ENCODE measurements around the gene FBXO21. TPM values are rescaled to one million over a fixed set of nuclear protein-coding genes. Genes with fewer than 3 reads are reported as not detected.

Gene FBXO21
- total and polyA plus RNA-seq, 2 donors from 2014 or later, result 28.9 to 45.0 TPM

GRCh38 chr12:117155278-117156060, 34.8 kb downstream of the FBXO21 start:
- FAIRE-seq, result no peak
- H3K27me3 ChIP-seq (ENCODE audit: control insufficient read depth, insufficient read depth, low read length), result no peaks in the 10 kb centered on the region
- TF ChIP-seq CTCF (IDR thresholded peaks at IDR 0.05; ENCODE audit: borderline replicate concordance, extremely low read depth, insufficient read depth), result peak; percentile 74
- H3K36me3 ChIP-seq (ENCODE audit: control insufficient read depth in 2 of 3, insufficient read depth in 3 of 3, low read length in 3 of 3), result peaks cover 15 to 91% (median 41%) of the 10 kb centered on the region in 3 donors
- peaks cover 0 to 2% (median 0%) of the 10 kb centered on the region in 3 donors for H3K4me1 ChIP-seq (ENCODE audit: control insufficient read depth in 2 of 3, insufficient read depth in 2 of 3, low read depth in 1 of 3, low read length in 3 of 3)
- H3K4me3 ChIP-seq (ENCODE audit: low read length in 3 of 3), result no peak overlapping the region
- peak; percentile 76 to 90 (median 83) for DNase-seq
- no peaks in the 10 kb centered on the region for H3K9me3 ChIP-seq (ENCODE audit: control insufficient read depth in 2 of 3, insufficient read depth in 1 of 3, low read length in 3 of 3)
- no peak overlapping the region for H3K9ac ChIP-seq (ENCODE audit: low read length in 3 of 3)
- intact Hi-C loops (cut with DNase I), result loop anchor here (10.0 kb wide), 1 partner anchor 131 kb away; no protein-coding TSS in a partner anchor
- H3K27ac ChIP-seq (ENCODE audit: low read depth in 2 of 2, low read length in 2 of 2), result no peak overlapping the region

- Histone ChIP-seq H3K4me3 (ENCODE audit: low read length in 3 of 3) (no peak overlapping the region), H3K9ac (ENCODE audit: low read length in 3 of 3) (no peak overlapping the region), H3K27me3 (ENCODE audit: control insufficient read depth, insufficient read depth, low read length) (no peaks in the 10 kb centered on the region), H3K4me1 (ENCODE audit: control insufficient read depth in 2 of 3, insufficient read depth in 2 of 3, low read depth in 1 of 3, low read length in 3 of 3) (no peaks in the 10 kb centered on the region), H3K27ac (ENCODE audit: low read depth in 2 of 2, low read length in 2 of 2) (no peak overlapping the region), H3K9me3 (ENCODE audit: control insufficient read depth in 2 of 3, insufficient read depth in 1 of 3, low read length in 3 of 3) (no peaks in the 10 kb centered on the region), H3K36me3 (ENCODE audit: control insufficient read depth in 2 of 3, insufficient read depth in 3 of 3, low read length in 3 of 3) (peaks cover 9 to 82% (median 30%) of the 10 kb centered on the region in 3 donors)
- no peak for FAIRE-seq
- intact Hi-C loops (cut with DNase I), result loop anchor here (10.0 kb wide), 1 partner anchor 128 kb away; no protein-coding TSS in a partner anchor
- TF ChIP-seq CTCF (IDR thresholded peaks at IDR 0.05; ENCODE audit: borderline replicate concordance, extremely low read depth, insufficient read depth), result no peak
- no peak for DNase-seq
These were observed 37.2 kb downstream of the FBXO21 start for GRCh38 chr12:117152793-117153775.

GRCh38 chr12:117151403-117152031, 38.8 kb downstream of the FBXO21 start:
- peaks cover 9 to 73% (median 32%) of the 10 kb centered on the region in 3 donors for H3K36me3 ChIP-seq (ENCODE audit: control insufficient read depth in 2 of 3, insufficient read depth in 3 of 3, low read length in 3 of 3)
- intact Hi-C loops (cut with DNase I), result loop anchor here (10.0 kb wide), 1 partner anchor 127 kb away; no protein-coding TSS in a partner anchor
- no peak for TF ChIP-seq CTCF (IDR thresholded peaks at IDR 0.05; ENCODE audit: borderline replicate concordance, extremely low read depth, insufficient read depth)

More at GRCh38 chr12:117151403-117152031, 38.8 kb downstream of the FBXO21 start:
- Histone ChIP-seq H3K9ac (ENCODE audit: low read length in 3 of 3) (no peak overlapping the region), H3K9me3 (ENCODE audit: control insufficient read depth in 2 of 3, insufficient read depth in 1 of 3, low read length in 3 of 3) (no peaks in the 10 kb centered on the region), H3K4me1 (ENCODE audit: control insufficient read depth in 2 of 3, insufficient read depth in 2 of 3, low read depth in 1 of 3, low read length in 3 of 3) (no peaks in the 10 kb centered on the region), H3K27ac (ENCODE audit: low read depth in 2 of 2, low read length in 2 of 2) (no peak overlapping the region), H3K4me3 (ENCODE audit: low read length in 3 of 3) (no peak overlapping the region), H3K27me3 (ENCODE audit: control insufficient read depth, insufficient read depth, low read length) (no peaks in the 10 kb centered on the region)
- DNase-seq (peak in 1 of 5 donors; percentile 21), FAIRE-seq (no peak)
